Right lobe of liver (tissue), 6 donors: ENCODE measurements around the gene TMEM256. TPM values are rescaled to one million over a fixed set of nuclear protein-coding genes. Genes with fewer than 3 reads are reported as not detected.

Experiments used
- ATAC-seq, 4 donors: fragments of 200-7000 bp; cut with Tn5 transposase; one replicate each; pipeline ENCODE4 v1.9.1; 2020; ENCODE audit warnings: mild to moderate bottlenecking in 4 of 4, moderate library complexity in 4 of 4
- DNase-seq, 3 donors: peaks; one replicate each; pipeline ENCODE4 v3.0.0-alpha.2; 2020
- H3K27ac ChIP-seq, 3 donors: fragments of 200-600 bp; one replicate each; pipeline ENCODE4 v1.8.0; 2022
- H3K27me3 ChIP-seq, 2 donors: fragments of 200-600 bp; one replicate each; pipeline ENCODE4 v1.8.0; 2022
- H3K36me3 ChIP-seq, 4 donors: fragments of 200-600 bp; sonication (generic) in 1 of 4; one replicate each; pipeline versions ENCODE4 v1.5.1 to v1.8.0; 2017 to 2022; ENCODE audit warnings: control low read depth in 1 of 4
- H3K4me1 ChIP-seq, 4 donors: fragments of 200-600 bp; sonication (generic) in 1 of 4; one replicate each; pipeline versions ENCODE4 v1.5.1 to v1.8.0; 2017 to 2022; ENCODE audit warnings: control low read depth in 1 of 4
- H3K4me3 ChIP-seq, 3 donors: fragments of 200-600 bp; one replicate each; pipeline ENCODE4 v1.8.0; 2022
- H3K9me3 ChIP-seq, 4 donors: fragments of 200-600 bp; sonication (generic) in 1 of 4; one replicate each; pipeline versions ENCODE4 v1.5.1 to v1.8.0; 2017 to 2022; ENCODE audit warnings: control low read depth in 1 of 4
- POLR2A ChIP-seq: fragments of 450-650 bp; IDR thresholded peaks from one replicate; pipeline ENCODE4 v1.6.1; 2017; ENCODE audit warnings: antibody characterized with exemption, mild to moderate bottlenecking
- WGBS: methylation state at CpG from one replicate; pipeline ENCODE4 v1.1.6; 2018; ENCODE audit warnings: low coverage, low lambda C conversion rate; ENCODE audit not compliant: insufficient coverage; ENCODE audit errors: missing lambda C conversion rate; 5-methylcytosine and 5-hydroxymethylcytosine counted together
- intact Hi-C, 2 donors: fragments of 100-400 bp; cut with DNase I; formaldehyde crosslinking; loops; one replicate each; pipeline versions ENCODE4 v1.11.2 to v1.14.1; 2022
- total RNA-seq, 6 experiments: library from RNA; depleted of rRNA in 2 of 6; stranded (reverse); fragments of >200 nt in 2 of 6; fragmentation: NEBNext Ultra II Directional in 3 of 6; extraction: Animal tissue kit (Norgen Biotek cat#: 25700) in 3 of 6; gene quantifications; one replicate each; pipeline versions ENCODE4 v1.1.0 to v1.2.4, GENCODE V29; 2016 to 2023
- TF ChIP-seq, protein P1 (sequence below), 4 donors: fragments of 200-600 bp in 3 of 4; fragments of 450-650 bp in 1 of 4; IDR thresholded peaks; one replicate each; pipeline versions ENCODE4 v1.5.1 to v1.8.0; 2016 to 2022; ENCODE audit warnings: antibody characterized with exemption in 4 of 4, mild to moderate bottlenecking in 2 of 4
- donor health status: DM: no; HTN: yes; CAD: no.
- donor health status: DM: no; HTN: no; CAD: no.
- donor health status: DM: no; HTN: no; CAD: no.
- donor health status: DM: no; HTN: yes; CAD: no.
- donor health status: DM: no; HTN: yes; CAD: no.

TMEM256 gene
- total RNA-seq, 6 experiments from 2014 or later = 56.4 to 95.4 (median 68.9) TPM

DNA sequence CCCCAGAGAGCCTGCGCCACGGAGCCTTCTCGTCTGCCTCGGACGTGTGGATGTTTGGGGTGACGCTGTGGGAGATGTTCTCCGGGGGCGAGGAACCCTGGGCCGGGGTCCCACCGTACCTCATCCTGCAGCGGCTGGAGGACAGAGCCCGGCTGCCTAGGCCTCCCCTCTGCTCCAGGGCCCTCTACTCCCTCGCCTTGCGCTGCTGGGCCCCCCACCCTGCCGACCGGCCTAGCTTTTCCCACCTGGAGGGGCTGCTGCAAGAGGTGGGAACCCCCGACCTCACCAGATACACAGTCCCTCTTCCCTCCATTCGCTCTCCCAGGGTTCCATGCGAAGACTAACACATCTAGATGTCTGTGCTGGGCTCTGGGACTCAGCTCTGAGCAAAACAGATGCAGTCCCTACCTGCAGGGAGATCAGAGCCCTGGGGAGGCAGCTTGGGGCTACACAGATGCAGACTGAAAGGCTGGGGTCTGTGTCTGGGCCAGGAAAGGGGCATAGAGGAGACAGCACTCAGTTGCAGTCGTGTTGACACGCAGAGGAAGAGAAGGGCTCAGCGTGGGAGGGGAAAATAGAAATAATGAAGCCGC, 19.3 kb downstream of the TMEM256 start:
- WGBS = 90% methylated on average over 6 of the region's 23 CpGs
- peaks cover 0 to 11% (median 0%) of the 10 kb centered on the region in 4 donors for H3K36me3 ChIP-seq
- DNase-seq (no peak), ATAC-seq (no peak)
- H3K4me1 ChIP-seq = peaks cover 0 to 10% (median 0%) of the 10 kb centered on the region in 4 donors
- TF ChIP-seq, protein P1, sequence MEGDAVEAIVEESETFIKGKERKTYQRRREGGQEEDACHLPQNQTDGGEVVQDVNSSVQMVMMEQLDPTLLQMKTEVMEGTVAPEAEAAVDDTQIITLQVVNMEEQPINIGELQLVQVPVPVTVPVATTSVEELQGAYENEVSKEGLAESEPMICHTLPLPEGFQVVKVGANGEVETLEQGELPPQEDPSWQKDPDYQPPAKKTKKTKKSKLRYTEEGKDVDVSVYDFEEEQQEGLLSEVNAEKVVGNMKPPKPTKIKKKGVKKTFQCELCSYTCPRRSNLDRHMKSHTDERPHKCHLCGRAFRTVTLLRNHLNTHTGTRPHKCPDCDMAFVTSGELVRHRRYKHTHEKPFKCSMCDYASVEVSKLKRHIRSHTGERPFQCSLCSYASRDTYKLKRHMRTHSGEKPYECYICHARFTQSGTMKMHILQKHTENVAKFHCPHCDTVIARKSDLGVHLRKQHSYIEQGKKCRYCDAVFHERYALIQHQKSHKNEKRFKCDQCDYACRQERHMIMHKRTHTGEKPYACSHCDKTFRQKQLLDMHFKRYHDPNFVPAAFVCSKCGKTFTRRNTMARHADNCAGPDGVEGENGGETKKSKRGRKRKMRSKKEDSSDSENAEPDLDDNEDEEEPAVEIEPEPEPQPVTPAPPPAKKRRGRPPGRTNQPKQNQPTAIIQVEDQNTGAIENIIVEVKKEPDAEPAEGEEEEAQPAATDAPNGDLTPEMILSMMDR (IDR thresholded peaks at IDR 0.05) = no peak
- TF ChIP-seq POLR2A = no peak
- no peaks in the 10 kb centered on the region for H3K27me3 ChIP-seq
- intact Hi-C loops = no loop called here
- H3K27ac ChIP-seq = no peak overlapping the region
- peak overlapping the region in 2 of 3 donors; percentile 16 to 42 for H3K4me3 ChIP-seq
- no peaks in the 10 kb centered on the region for H3K9me3 ChIP-seq

GRCh38 chr17:7383742-7384488, 20.0 kb downstream of the TMEM256 start:
- no CpG with 5 or more reads among the region's 65 CpGs for WGBS
- ATAC-seq (peak; percentile 16 to 47 (median 34)), DNase-seq (no peak)
- H3K36me3 ChIP-seq = peaks cover 0 to 8% (median 0%) of the 10 kb centered on the region in 4 donors
- H3K27ac ChIP-seq = no peak overlapping the region
- peak overlapping the region; percentile 16 to 42 (median 18) for H3K4me3 ChIP-seq
- H3K4me1 ChIP-seq = peaks cover 0 to 10% (median 0%) of the 10 kb centered on the region in 4 donors
- TF ChIP-seq, protein P1 (IDR thresholded peaks at IDR 0.05) = no peak
- TF ChIP-seq POLR2A = no peak
- no peaks in the 10 kb centered on the region for H3K9me3 ChIP-seq
- no peaks in the 10 kb centered on the region for H3K27me3 ChIP-seq
- intact Hi-C loops = no loop called here

GRCh38 chr17:7383371-7383741, 20.5 kb downstream of the TMEM256 start:
- intact Hi-C loops = no loop called here
- Histone ChIP-seq H3K9me3 (no peaks in the 10 kb centered on the region), H3K27ac (no peak overlapping the region), H3K4me3 (no peak overlapping the region), H3K27me3 (no peaks in the 10 kb centered on the region), H3K4me1 (peaks cover 0 to 10% (median 0%) of the 10 kb centered on the region in 4 donors), H3K36me3 (peaks cover 0 to 2% (median 0%) of the 10 kb centered on the region in 4 donors)
- WGBS = 92% methylated on average over 2 of the region's 11 CpGs
- TF ChIP-seq, protein P1 (IDR thresholded peaks at IDR 0.05) = no peak
- TF ChIP-seq POLR2A = no peak
- no peak for DNase-seq
- ATAC-seq = no peak

DNA sequence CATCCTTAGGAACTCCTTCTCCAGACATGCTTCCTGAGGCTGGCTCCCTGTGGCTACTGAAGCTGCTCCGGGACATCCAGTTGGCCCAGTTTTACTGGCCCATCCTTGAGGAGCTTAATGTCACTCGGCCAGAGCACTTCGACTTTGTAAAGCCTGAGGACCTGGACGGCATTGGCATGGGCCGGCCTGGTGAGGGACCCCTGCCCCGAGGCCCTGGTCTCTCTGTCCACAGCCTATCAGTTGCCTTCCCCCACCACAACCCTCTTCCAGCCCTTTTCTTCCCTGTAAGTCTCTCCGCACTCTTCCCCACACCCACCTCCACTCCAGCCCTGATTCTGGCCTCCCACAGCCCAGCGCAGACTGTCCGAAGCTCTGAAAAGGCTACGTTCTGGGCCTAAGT, 21.0 kb downstream of the TMEM256 start:
- ATAC-seq (no peak), DNase-seq (no peak)
- H3K36me3 ChIP-seq = no peaks in the 10 kb centered on the region
- H3K4me3 ChIP-seq = no peak overlapping the region
- H3K4me1 ChIP-seq = peaks cover 0 to 10% (median 0%) of the 10 kb centered on the region in 4 donors
- H3K9me3 ChIP-seq = no peaks in the 10 kb centered on the region
- no peak overlapping the region for H3K27ac ChIP-seq
- 77% methylated on average over 3 of the region's 10 CpGs for WGBS
- intact Hi-C loops = no loop called here
- TF ChIP-seq, protein P1 (IDR thresholded peaks at IDR 0.05) = no peak
- no peak for TF ChIP-seq POLR2A
- no peaks in the 10 kb centered on the region for H3K27me3 ChIP-seq
